ENCODE data around the gene EBF3. TPM values are rescaled to one million over a fixed set of nuclear protein-coding genes. Genes with fewer than 3 reads are reported as not detected.

The EBF3 gene
- polyA plus RNA-seq, 3 donors: 0.79 to 1.1 (median 0.79) TPM

- DNase-seq (ENCODE audit: low read depth in 3 of 3, low spot score in 2 of 3): no peak
Measured at GRCh38 chr10:129945526-129945925, 18.5 kb downstream of the EBF3 start.

- no peak for DNase-seq (ENCODE audit: low read depth in 3 of 3, low spot score in 2 of 3)
Measured at GRCh38 chr10:129945064-129945463, 19.0 kb downstream of the EBF3 start.

- no peak for DNase-seq (ENCODE audit: low read depth in 3 of 3, low spot score in 2 of 3)
Measured at GRCh38 chr10:129944456-129944855, 19.6 kb downstream of the EBF3 start.

GRCh38 chr10:129942936-129943715 lies 20.9 kb downstream of the EBF3 start:
- no peak for DNase-seq (ENCODE audit: low read depth in 3 of 3, low spot score in 2 of 3)

DNA sequence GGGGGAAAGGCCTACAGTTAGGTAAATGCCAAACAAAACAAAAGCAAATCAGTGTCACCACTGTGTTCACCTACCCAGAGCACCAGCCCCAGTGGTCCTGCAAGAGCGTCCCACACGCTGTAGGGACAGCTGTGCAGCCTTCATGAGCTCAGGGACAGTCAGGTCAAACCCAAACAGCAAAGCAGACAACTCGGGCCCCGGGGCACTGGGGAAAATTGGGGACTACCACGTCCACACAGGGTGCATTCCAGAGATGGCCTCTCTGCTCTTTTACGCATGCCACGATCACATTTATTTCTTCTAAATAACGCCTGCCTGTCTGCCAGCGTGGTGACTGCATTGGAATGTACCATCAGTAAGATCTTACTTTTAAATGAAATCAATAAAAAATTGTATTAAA lies 21.7 kb downstream of the EBF3 start:
- DNase-seq (ENCODE audit: low read depth in 3 of 3, low spot score in 2 of 3): no peak

DNA sequence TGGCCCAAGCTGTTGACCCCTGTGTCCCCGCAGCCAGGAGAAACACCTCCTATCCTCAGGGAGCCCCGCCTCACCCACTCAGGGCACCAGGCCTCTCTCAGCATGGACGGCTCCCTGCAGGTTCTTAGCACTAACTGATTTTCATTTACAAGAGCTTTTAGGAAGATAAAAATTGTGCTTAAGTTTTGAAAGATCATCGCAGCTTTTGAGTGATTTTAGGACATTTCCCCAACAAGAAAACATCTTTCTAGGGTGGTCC lies 22.1 kb downstream of the EBF3 start:
- no peak for DNase-seq (ENCODE audit: low read depth in 3 of 3, low spot score in 2 of 3)

DNA sequence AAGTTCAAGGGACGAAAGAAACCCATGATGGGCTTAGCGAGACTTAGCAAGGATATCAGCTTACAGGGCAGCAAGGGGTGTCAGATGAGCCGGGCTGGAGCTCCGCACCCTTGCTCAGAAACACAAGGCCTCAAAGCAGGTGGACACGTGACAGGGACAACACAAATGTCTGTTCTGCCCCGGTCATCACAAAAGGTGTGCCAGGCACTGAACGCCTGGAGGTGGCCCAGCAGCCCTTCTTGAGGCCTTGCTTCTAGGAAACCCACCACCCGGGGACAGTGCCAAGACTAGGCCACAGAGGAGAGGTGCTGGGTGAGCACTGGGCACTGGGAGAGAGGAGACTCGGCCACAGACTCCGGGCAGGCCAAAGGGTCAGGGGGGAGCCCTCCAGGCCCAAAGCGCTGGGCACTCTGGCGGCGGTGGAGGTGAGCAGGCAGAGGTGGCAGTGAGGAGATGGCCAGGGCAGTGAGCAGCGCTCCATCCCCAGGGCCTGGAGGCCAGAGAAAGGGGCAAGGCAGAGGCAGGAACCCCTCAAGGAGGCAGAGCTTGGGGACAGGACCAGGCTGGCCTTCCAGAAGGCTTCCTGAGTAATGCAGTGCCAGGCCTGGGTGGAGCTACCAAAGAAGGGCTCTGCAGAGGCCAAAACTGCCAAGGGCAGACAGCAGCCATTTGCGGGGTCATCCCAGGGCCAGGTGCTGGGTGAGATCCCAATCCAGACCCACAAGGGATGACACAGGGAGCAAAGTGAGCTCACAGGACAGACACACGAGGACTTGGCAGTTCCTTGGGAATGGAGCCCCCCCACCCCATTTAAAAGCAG lies 22.7 kb downstream of the EBF3 start:
- DNase-seq (ENCODE audit: low read depth in 3 of 3, low spot score in 2 of 3): no peak

DNA sequence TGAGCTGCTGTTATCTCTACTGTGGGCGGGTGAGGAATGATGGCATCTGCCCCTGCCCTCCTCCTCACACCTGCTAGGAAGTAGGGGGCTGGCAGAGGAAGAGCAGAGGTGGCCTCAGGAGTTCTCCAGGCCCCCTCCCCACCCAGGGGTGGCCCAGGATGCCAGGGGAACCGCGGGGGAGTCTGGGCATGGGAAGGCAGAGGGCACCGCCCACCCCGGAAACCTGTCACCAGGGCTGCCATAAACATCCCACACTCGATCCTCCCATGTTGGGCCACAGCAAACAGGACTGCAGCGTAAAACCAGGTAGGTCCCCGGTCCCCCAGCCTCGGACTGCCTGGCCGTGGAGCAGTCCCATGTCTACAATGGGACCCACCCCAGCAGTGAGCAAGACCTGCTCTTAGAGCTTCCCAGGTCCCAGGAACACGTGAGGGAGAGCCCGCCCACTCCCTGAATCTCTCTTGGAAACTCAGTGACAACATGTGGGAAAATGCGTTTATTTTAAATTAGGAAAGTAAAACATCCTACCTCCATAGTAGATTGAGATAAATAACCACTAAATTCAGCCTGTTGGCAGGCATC lies 23.4 kb downstream of the EBF3 start:
- DNase-seq (ENCODE audit: low read depth in 3 of 3, low spot score in 2 of 3): no peak

GRCh38 chr10:129939416-129940275 lies 24.4 kb downstream of the EBF3 start:
- no peak for DNase-seq (ENCODE audit: low read depth in 3 of 3, low spot score in 2 of 3)

- no peak for DNase-seq (ENCODE audit: low read depth in 3 of 3, low spot score in 2 of 3)
Measured at GRCh38 chr10:129938460-129938859, 25.6 kb downstream of the EBF3 start.

DNA sequence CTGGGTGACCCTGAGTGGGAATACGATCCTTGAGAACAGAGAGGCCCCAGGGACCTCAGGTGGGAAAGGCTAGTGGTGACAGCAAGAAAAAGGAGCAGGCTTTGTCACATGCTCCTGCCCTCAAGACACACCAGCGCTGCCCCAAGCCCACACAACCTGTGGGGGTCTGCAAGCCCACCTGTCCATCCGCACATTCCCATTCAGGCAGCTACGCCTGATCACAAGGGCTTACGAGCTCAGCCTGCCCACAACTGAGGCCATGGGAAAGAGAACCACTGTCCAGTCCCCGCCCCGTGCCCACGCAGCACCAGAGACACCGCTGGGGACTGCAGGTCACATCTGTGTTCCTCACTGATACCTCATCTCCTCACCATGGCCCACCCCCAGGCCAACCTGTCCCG lies 26.7 kb downstream of the EBF3 start:
- no peak for DNase-seq (ENCODE audit: low read depth in 3 of 3, low spot score in 2 of 3)

- DNase-seq (ENCODE audit: low read depth in 3 of 3, low spot score in 2 of 3): no peak
Measured at GRCh38 chr10:129936923-129937300, 27.2 kb downstream of the EBF3 start.

GRCh38 chr10:129936266-129936922 lies 27.7 kb downstream of the EBF3 start:
- DNase-seq (ENCODE audit: low read depth in 3 of 3, low spot score in 2 of 3): no peak

DNA sequence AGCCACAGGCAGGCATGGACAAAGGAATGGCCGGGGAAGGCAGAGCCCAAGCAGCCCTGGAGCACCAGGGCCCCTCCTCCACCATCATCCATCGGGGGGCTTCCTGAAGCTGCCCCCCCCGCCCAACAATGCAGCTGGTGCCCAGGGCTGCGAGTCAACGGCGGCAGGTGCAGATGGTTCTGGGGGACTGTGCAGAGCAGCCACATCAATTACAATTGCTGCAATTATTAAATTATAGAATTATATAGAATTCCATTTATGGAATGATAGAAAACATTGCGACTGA lies 28.3 kb downstream of the EBF3 start:
- no peak for DNase-seq (ENCODE audit: low read depth in 3 of 3, low spot score in 2 of 3)

DNA sequence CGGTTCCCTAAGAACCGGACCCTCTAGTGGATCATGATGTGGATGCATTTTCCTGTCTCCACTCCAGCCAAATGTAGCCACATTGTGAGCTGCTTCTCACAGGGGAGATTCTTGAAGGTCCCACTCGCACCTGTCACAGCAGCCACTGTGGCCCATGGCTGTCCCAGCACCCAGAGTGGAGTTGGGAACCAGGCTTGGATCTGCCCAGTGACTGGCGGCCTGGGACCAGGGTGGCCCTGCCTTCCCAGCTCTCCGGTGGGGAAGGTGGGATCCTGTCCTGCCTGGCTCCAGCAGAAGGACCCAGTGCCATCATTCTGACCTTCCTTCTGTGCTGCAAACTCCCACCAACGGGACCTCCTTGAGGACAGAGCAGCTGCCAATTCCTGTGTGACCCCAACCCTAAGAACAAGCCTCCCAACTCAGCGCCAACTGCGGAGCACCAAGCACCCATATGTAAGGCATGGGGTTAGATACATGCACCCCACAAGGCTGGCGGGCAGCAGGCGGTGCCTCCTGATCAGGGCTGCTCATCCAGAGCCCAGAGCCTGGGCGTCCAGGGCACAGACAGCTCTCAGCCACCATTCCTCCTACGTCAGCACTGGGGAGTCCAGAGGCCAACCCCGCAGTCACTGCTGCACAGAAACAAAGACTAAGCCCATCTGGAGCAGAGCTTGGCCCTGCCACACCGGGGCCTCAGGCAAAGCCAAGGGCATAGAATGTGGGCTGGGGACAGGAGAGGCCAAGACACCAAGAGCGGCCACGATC lies 28.8 kb downstream of the EBF3 start:
- no peak for DNase-seq (ENCODE audit: low read depth in 3 of 3, low spot score in 2 of 3)

- no peak for DNase-seq (ENCODE audit: low read depth in 3 of 3, low spot score in 2 of 3)
Measured at GRCh38 chr10:129934196-129934925, 29.7 kb downstream of the EBF3 start.

- DNase-seq (ENCODE audit: low read depth in 3 of 3, low spot score in 2 of 3): no peak
Measured at GRCh38 chr10:129933456-129934092, 30.5 kb downstream of the EBF3 start.

DNA sequence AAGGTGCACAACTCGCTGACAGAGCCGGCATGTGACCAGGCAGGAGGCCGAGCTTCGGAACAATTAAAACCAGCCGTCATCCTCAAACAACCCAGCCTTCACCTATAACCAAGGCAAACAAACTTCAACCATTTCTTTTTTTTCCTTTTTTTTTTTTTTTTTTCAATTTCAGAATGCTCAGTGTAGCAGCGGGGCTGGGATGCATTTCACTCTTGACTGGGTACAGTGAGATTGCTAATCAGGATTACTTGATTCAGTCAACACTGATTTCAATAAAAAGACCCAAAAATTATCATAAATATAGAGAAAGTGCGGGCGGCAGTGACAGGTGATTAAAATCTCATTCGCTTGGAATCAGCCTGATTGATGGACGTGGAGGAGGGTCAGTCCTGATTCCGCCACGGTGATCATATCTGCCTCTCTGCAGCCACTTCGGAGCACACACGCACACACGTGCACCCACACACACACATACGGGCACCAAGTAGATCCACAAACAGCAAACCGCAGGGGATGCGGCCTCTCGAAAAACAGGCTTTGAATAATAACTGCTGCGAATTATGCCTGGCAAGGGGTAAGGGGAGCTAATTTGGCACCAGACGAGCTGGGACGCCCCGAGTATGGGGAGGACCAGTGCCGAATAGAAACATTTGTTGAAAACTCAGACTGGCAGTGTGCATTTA lies 31.2 kb downstream of the EBF3 start:
- no peak for DNase-seq (ENCODE audit: low read depth in 3 of 3, low spot score in 2 of 3)
